Smooth muscle cell (in vitro differentiated cells): ENCODE data around the gene CNOT10. TPM values are rescaled to one million over a fixed set of nuclear protein-coding genes. Genes with fewer than 3 reads are reported as not detected.
"Not testable (repeated sequence)": the region's sequence is repeated elsewhere in the genome, so short reads cannot be mapped to it uniquely, and the experiment has no call there.

Experiments used
- DNase-seq: peaks from one replicate; lab custom pipeline; 2025; ENCODE audit not compliant: unreplicated experiment; lab: John Stamatoyannopoulos, UW
- H2AFZ ChIP-seq: fragments of 200-600 bp; sonication (generic); 2 replicates; pipeline ENCODE4 v1.6.0; 2016; ENCODE audit warnings: antibody characterized with exemption, low read depth, mild to moderate bottlenecking
- H3F3A ChIP-seq: fragments of 200-600 bp; sonication (generic); 2 replicates; pipeline ENCODE4 v1.6.0; 2017; ENCODE audit warnings: antibody characterized with exemption, low read depth
- H3K27ac ChIP-seq: fragments of 200-600 bp; sonication (generic); 2 replicates; pipeline ENCODE4 v1.5.1; 2016; ENCODE audit warnings: low read depth, mild to moderate bottlenecking
- H3K27me3 ChIP-seq: fragments of 200-600 bp; sonication (generic); 2 replicates; pipeline ENCODE4 v1.6.1; 2016; ENCODE audit warnings: low read depth, mild to moderate bottlenecking
- H3K36me3 ChIP-seq: fragments of 200-600 bp; sonication (generic); 2 replicates; pipeline ENCODE4 v1.5.1; 2016; ENCODE audit warnings: low read depth
- H3K4me1 ChIP-seq: fragments of 200-600 bp; sonication (generic); 2 replicates; pipeline ENCODE4 v1.5.1; 2016; ENCODE audit warnings: low read depth
- H3K4me2 ChIP-seq: fragments of 200-600 bp; sonication (generic); 2 replicates; pipeline ENCODE4 v1.6.0; 2016; ENCODE audit warnings: mild to moderate bottlenecking
- H3K4me3 ChIP-seq: fragments of 200-600 bp; sonication (generic); 2 replicates; pipeline ENCODE4 v1.5.1; 2016; ENCODE audit warnings: mild to moderate bottlenecking
- H3K79me2 ChIP-seq: fragments of 200-600 bp; sonication (generic); 2 replicates; pipeline ENCODE4 v1.6.0; 2016; ENCODE audit warnings: low read depth, mild to moderate bottlenecking
- H3K9ac ChIP-seq: fragments of 200-600 bp; sonication (generic); 2 replicates; pipeline ENCODE4 v1.6.0; 2016; ENCODE audit warnings: low read depth
- H3K9me3 ChIP-seq: fragments of 200-600 bp; sonication (generic); replicated peaks from 2 replicates; pipeline ENCODE4 v1.5.1; 2016; ENCODE audit warnings: low read depth
- H4K20me1 ChIP-seq: fragments of 200-600 bp; sonication (generic); 2 replicates; pipeline ENCODE4 v1.6.0; 2016; ENCODE audit warnings: low read depth
- CTCF ChIP-seq: fragments of 200-600 bp; sonication (generic); IDR thresholded peaks from 2 replicates; pipeline ENCODE4 v1.5.1; 2017; ENCODE audit warnings: borderline replicate concordance, mild to moderate bottlenecking, antibody characterized with exemption; ENCODE audit not compliant: insufficient read depth, poor library complexity, severe bottlenecking
- WGBS: methylation state at CpG from one replicate; pipeline ENCODE4 v1.1.7; 2016; ENCODE audit warnings: low lambda C conversion rate; 5-methylcytosine and 5-hydroxymethylcytosine counted together
- polyA plus RNA-seq: library from polyadenylated mRNA; unstranded; fragments of >200 nt; fragmentation: Nextera tagmentation; extraction: Ambion mirVana; gene quantifications from 2 replicates; pipeline ENCODE4 v1.2.1, GENCODE V29; 2016
- total RNA-seq: library from RNA; depleted of rRNA; stranded (reverse); fragments of >200 nt; gene quantifications from 2 replicates; pipeline ENCODE4 v1.2.3, GENCODE V29; 2014

CNOT10 gene
- total and polyA plus RNA-seq, 2 experiments from 2014 or later, result 19.4 to 22.9 TPM

GRCh38 chr3:32781211-32781968, 96.4 kb downstream of the CNOT10 start:
- DNase-seq, result peak; percentile 53
- WGBS, result 2% methylated on average over 53 of the region's 59 CpGs
- Histone ChIP-seq H3K27ac (no peak overlapping the region), H2AFZ (peak overlapping the region; percentile 72), H3K4me2 (peak overlapping the region; percentile 90), H3K27me3 (peaks cover 12% of the 10 kb centered on the region), H3K4me3 (peak overlapping the region; percentile 61), H3K9me3 (no peaks in the 10 kb centered on the region), H3K4me1 (peaks cover 13% of the 10 kb centered on the region), H3F3A (no peaks in the 10 kb centered on the region), H4K20me1 (no peaks in the 10 kb centered on the region), H3K9ac (peak overlapping the region; percentile 9), H3K79me2 (no peaks in the 10 kb centered on the region), H3K36me3 (no peaks in the 10 kb centered on the region)
- peak; percentile 75 for TF ChIP-seq CTCF

GRCh38 chr3:32781969-32782270, 96.9 kb downstream of the CNOT10 start:
- Histone ChIP-seq H3K27me3 (peaks cover 12% of the 10 kb centered on the region), H3K4me1 (peaks cover 13% of the 10 kb centered on the region), H3K4me2 (peak overlapping the region; percentile 90), H3K4me3 (peak overlapping the region; percentile 61)
- not testable (repeated sequence) for H3F3A ChIP-seq, H2AFZ ChIP-seq, H3K27ac ChIP-seq, H4K20me1 ChIP-seq, H3K9ac ChIP-seq, H3K9me3 ChIP-seq, H3K36me3 ChIP-seq, H3K79me2 ChIP-seq, DNase-seq
- WGBS, result 84% methylated on average over 9 of the region's 9 CpGs

GRCh38 chr3:32782407-32782806, 97.4 kb downstream of the CNOT10 start:
- DNase-seq, result no peak
- Histone ChIP-seq H3K4me2 (no peak overlapping the region), H3K27me3 (peaks cover 12% of the 10 kb centered on the region), H3K79me2 (no peaks in the 10 kb centered on the region), H3K9me3 (no peaks in the 10 kb centered on the region), H2AFZ (no peak overlapping the region), H3K4me3 (no peak overlapping the region), H3K9ac (no peak overlapping the region), H3K4me1 (peaks cover 13% of the 10 kb centered on the region), H3K27ac (no peak overlapping the region), H4K20me1 (no peaks in the 10 kb centered on the region), H3K36me3 (no peaks in the 10 kb centered on the region), H3F3A (no peaks in the 10 kb centered on the region)
- TF ChIP-seq CTCF, result no peak
- 87% methylated on average over 3 of the region's 3 CpGs for WGBS

GRCh38 chr3:32791833-32792232, 106.8 kb downstream of the CNOT10 start:
- WGBS, result 15% methylated on average over 3 of the region's 3 CpGs

More at GRCh38 chr3:32791833-32792232, 106.8 kb downstream of the CNOT10 start:
- H3F3A ChIP-seq, result peaks cover 4% of the 10 kb centered on the region
- H3K4me1 ChIP-seq, result peaks cover 4% of the 10 kb centered on the region
- no peak for TF ChIP-seq CTCF
- H3K27ac ChIP-seq, result no peak overlapping the region
- no peaks in the 10 kb centered on the region for H3K79me2 ChIP-seq
- no peaks in the 10 kb centered on the region for H3K9me3 ChIP-seq
- H2AFZ ChIP-seq, result no peak overlapping the region
- H3K36me3 ChIP-seq, result no peaks in the 10 kb centered on the region
- no peak overlapping the region for H3K4me3 ChIP-seq
- H3K27me3 ChIP-seq, result no peaks in the 10 kb centered on the region
- H3K9ac ChIP-seq, result no peak overlapping the region
- no peak for DNase-seq
- no peak overlapping the region for H3K4me2 ChIP-seq
- H4K20me1 ChIP-seq, result no peaks in the 10 kb centered on the region
